Hepatocyte (in vitro differentiated cells): Measurements from ENCODE around the gene PSG6.
"Not testable (repeated sequence)": the region's sequence is repeated elsewhere in the genome, so short reads cannot be mapped to it uniquely, and the experiment has no call there.

ENCODE experiments used
- CTCF ChIP-seq: fragments of 200-600 bp; sonication (generic); IDR thresholded peaks from 2 replicates; pipeline ENCODE4 v1.5.1; 2016; ENCODE audit warnings: antibody characterized with exemption, mild to moderate bottlenecking; ENCODE audit not compliant: poor library complexity
- EZH2 ChIP-seq: fragments of 200-600 bp; sonication (generic); IDR thresholded peaks from 2 replicates; pipeline ENCODE4 v1.6.1; 2016; ENCODE audit warnings: antibody characterized with exemption, mild to moderate bottlenecking, borderline replicate concordance

- TF ChIP-seq CTCF, EZH2: not testable (repeated sequence)
These were observed 4.8 kb downstream of the PSG6 start for GRCh38 chr19:42912941-42913340.
